HG02642 (cell line): Measurements from ENCODE around the gene SGF29.
"Not testable (repeated sequence)": the region's sequence is repeated elsewhere in the genome, so short reads cannot be mapped to it uniquely, and the experiment has no call there.

Experiments used
- ATAC-seq: cut with Tn5 transposase; IDR thresholded peaks from one replicate; pipeline ENCODE4 v1.9.1; 2021; ENCODE audit warnings: mild to moderate bottlenecking; ENCODE audit not compliant: unreplicated experiment, poor library complexity

SGF29 gene

GRCh38 chr16:28532940-28533647 lies 20.6 kb upstream of the SGF29 start:
- no peak for ATAC-seq

GRCh38 chr16:28534542-28535373 lies 19.0 kb upstream of the SGF29 start:
- no peak for ATAC-seq

- no peak for ATAC-seq
Measured at GRCh38 chr16:28537076-28537475, 16.6 kb upstream of the SGF29 start.

- no peak for ATAC-seq
Measured at GRCh38 chr16:28537964-28538732, 15.6 kb upstream of the SGF29 start.

- no peak for ATAC-seq
Measured at GRCh38 chr16:28538733-28539596, 14.8 kb upstream of the SGF29 start, which contains the start of gene NUPR1. TSS of gene NUPR1 (minus strand) at chr16:28538974. CDS start at chr16:28538907, 67 bp downstream.

- no peak for ATAC-seq
Measured at GRCh38 chr16:28540346-28540745, 13.4 kb upstream of the SGF29 start.

GRCh38 chr16:28542646-28543045 lies 11.1 kb upstream of the SGF29 start:
- no peak for ATAC-seq

- no peak for ATAC-seq
Measured at GRCh38 chr16:28543072-28543471, 10.6 kb upstream of the SGF29 start.

- ATAC-seq: no peak
Measured at GRCh38 chr16:28544998-28545397, 8.7 kb upstream of the SGF29 start.

GRCh38 chr16:28545964-28546363 lies 7.8 kb upstream of the SGF29 start:
- not testable (repeated sequence) for ATAC-seq

GRCh38 chr16:28546626-28547025 lies 7.1 kb upstream of the SGF29 start:
- ATAC-seq: no peak

GRCh38 chr16:28548306-28548802 lies 5.4 kb upstream of the SGF29 start:
- ATAC-seq: no peak

- no peak for ATAC-seq
Measured at GRCh38 chr16:28549301-28549899, 4.3 kb upstream of the SGF29 start.

- ATAC-seq: no peak
Measured at GRCh38 chr16:28554634-28555423, 1.1 kb downstream of the SGF29 start.

GRCh38 chr16:28555561-28555960 lies 1.8 kb downstream of the SGF29 start:
- ATAC-seq: no peak

GRCh38 chr16:28556914-28557320 lies 3.2 kb downstream of the SGF29 start:
- no peak for ATAC-seq

GRCh38 chr16:28558456-28558855 lies 4.7 kb downstream of the SGF29 start:
- ATAC-seq: no peak

- no peak for ATAC-seq
Measured at GRCh38 chr16:28561557-28562187, 8.0 kb downstream of the SGF29 start.
